Epithelial cell of prostate (primary cell): ENCODE data around the gene AKAP8L.
A peak's percentile ranks its signal among the peaks of the same experiment; 100 is the strongest.
"Not testable (repeated sequence)": the region's sequence is repeated elsewhere in the genome, so short reads cannot be mapped to it uniquely, and the experiment has no call there.

Source experiments
- DNase-seq: peaks from one replicate; pipeline ENCODE4 v3.0.0-alpha.2; 2011; ENCODE audit warnings: low read depth, low spot score
- H3K27ac ChIP-seq: fragments of 450-650 bp; 2 replicates; pipeline ENCODE4 v1.5.1; 2017; ENCODE audit warnings: mild to moderate bottlenecking

The AKAP8L gene

DNA sequence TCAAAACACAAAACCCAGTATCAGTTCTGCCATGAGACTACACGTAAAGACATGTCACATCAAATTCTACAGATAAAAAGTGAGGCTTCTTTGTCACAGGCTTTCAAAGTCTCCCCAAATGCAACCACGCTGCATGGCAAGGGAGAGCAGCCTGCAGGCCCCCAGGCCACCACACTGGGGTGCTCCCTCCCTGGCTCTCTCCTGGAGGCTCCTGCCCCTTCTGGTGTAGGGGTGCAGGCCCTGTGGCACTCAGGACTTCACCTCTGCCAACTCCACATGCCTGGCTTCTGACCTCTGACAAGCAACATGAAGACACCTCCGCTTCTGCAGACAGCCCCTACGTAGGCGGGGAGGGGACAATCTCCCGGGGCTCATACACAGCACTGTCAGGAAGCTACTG lies 53.5 kb downstream of the AKAP8L start:
- DNase-seq, result no peak
- H3K27ac ChIP-seq, result no peak overlapping the region

- DNase-seq, H3K27ac ChIP-seq: not testable (repeated sequence)
Measured at GRCh38 chr19:15363791-15364190, 55.0 kb downstream of the AKAP8L start.

- H3K27ac ChIP-seq, DNase-seq: not testable (repeated sequence)
Measured at GRCh38 chr19:15363048-15363447, 55.7 kb downstream of the AKAP8L start.

- not testable (repeated sequence) for DNase-seq, H3K27ac ChIP-seq
Measured at GRCh38 chr19:15360015-15360414, 58.8 kb downstream of the AKAP8L start.

- DNase-seq, result no peak
- H3K27ac ChIP-seq, result no peak overlapping the region
Measured at GRCh38 chr19:15358918-15359317, 59.9 kb downstream of the AKAP8L start.

DNA sequence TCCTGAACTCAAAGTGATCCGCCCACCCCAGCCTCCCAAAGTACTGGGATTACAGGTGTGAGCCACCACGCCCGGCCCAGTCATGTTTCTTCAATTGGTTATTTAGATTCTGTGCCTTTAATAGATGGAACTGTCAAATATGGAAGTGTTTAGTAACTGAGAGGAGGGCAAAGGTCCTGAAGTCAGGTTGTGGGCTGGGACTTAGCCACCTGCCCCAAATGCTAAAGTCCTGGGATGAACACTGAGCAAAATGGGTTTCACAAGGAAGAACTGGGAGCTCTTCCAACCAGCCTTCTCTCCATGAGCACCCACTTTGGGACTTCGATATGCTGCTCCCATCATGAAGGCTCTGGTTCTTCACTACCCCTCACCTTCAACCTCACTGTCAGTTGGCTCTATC lies 60.9 kb downstream of the AKAP8L start:
- DNase-seq, result no peak
- no peak overlapping the region for H3K27ac ChIP-seq

- H3K27ac ChIP-seq, result no peak overlapping the region
- no peak for DNase-seq
Measured at GRCh38 chr19:15354566-15355296, 64.1 kb downstream of the AKAP8L start.

- DNase-seq, result no peak
Measured at GRCh38 chr19:15353908-15354307, 64.9 kb downstream of the AKAP8L start.

DNA sequence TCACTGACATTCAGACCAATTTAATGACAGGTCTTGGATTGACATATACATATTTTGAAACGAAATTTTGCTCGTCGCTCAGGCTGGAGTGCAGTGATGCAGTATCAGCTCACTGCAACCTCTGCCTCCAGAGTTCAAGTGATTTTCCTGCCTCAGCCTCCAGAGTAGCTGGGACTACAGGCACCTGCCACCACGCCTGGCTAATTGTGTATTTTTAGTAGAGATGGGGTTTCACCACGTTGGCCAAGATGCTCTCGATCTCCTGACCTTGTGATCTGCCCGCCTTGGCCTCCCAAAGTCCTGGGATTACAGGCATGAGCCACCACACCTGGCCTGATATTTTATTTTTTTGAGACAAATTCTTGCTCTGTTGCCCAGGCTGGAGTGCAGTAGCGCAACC lies 66.3 kb downstream of the AKAP8L start:
- DNase-seq, H3K27ac ChIP-seq: not testable (repeated sequence)

More at GRCh38 chr19:15353908-15354307, 64.9 kb downstream of the AKAP8L start:
- no peak overlapping the region for H3K27ac ChIP-seq

GRCh38 chr19:15341328-15341727 lies 77.5 kb downstream of the AKAP8L start:
- DNase-seq, H3K27ac ChIP-seq: not testable (repeated sequence)

DNA sequence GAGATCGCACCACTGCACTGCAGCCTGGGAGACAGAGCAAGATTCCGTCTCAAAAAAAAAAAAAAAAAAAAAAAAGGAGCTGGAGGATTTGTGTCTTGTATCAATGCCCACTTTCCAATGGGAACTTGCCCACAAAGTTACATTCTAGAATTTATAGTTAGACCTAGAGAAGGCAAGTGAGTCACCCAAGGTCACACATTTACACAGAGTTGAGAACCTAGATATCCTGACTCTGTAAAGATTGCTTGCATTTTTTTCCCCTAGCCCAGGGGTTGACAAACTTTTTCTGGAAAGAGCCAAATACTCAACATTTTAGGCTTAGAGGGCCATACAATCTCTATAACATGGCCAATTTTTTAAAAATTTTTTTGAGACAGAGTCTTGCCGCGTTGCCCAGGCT lies 78.7 kb downstream of the AKAP8L start:
- no peak overlapping the region for H3K27ac ChIP-seq
- no peak for DNase-seq

- no peak overlapping the region for H3K27ac ChIP-seq
- DNase-seq, result no peak
Measured at GRCh38 chr19:15337202-15337601, 81.6 kb downstream of the AKAP8L start.

- not testable (repeated sequence) for DNase-seq, H3K27ac ChIP-seq
Measured at GRCh38 chr19:15335992-15336391, 82.8 kb downstream of the AKAP8L start.

- peak within 1 kb of the TSS; percentile 97 for H3K27ac ChIP-seq
- DNase-seq, result no peak
Measured at GRCh38 chr19:15332311-15332996, 86.3 kb downstream of the AKAP8L start, which contains the start of gene BRD4. Gene BRD4 (minus strand): TSS chr19:15332539. CDS start chr19:15273099, 59,440 bp downstream.

- DNase-seq, result no peak
- H3K27ac ChIP-seq, result peak overlapping the region; percentile 97
Measured at GRCh38 chr19:15331419-15332310, 87.1 kb downstream of the AKAP8L start.

- DNase-seq, result no peak
- H3K27ac ChIP-seq, result peak overlapping the region; percentile 97
Measured at GRCh38 chr19:15330801-15331418, 87.9 kb downstream of the AKAP8L start.
